HG03354 (cell line): Measurements from ENCODE around the gene LY6G6F.

Source experiments
- ATAC-seq: cut with Tn5 transposase; IDR thresholded peaks from one replicate; pipeline ENCODE4 v1.9.1; 2021; ENCODE audit warnings: mild to moderate bottlenecking; ENCODE audit not compliant: unreplicated experiment, poor library complexity, severe bottlenecking

LY6G6F gene

DNA sequence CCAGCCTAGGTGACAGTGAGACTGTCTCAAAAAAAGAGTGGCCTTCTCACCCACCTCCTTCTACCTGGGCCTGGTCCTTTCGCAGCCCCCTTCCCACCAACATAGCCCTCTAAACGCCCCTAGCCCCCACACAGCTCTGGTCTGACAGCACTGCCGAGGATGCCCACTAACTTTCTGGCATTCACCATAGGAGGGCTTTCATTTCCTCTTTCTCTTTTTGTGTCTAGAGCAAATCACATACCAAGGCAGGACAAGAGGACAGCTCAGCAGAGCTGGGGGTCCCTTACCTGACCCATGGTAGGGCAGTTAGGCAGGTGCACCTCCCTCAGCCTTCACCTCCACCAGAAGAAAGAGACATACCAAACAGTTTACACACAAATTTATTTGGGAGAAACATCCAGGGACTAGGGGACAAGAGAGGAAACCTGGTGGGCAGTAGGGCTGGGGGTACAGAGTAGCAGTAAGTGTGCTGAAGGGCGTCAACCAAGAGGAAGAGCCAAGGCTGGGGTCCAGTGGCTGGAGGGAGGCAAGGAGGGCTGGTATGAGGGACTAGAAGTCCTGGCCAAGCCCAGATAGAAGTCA, 30.3 kb upstream of the LY6G6F start:
- no peak for ATAC-seq

DNA sequence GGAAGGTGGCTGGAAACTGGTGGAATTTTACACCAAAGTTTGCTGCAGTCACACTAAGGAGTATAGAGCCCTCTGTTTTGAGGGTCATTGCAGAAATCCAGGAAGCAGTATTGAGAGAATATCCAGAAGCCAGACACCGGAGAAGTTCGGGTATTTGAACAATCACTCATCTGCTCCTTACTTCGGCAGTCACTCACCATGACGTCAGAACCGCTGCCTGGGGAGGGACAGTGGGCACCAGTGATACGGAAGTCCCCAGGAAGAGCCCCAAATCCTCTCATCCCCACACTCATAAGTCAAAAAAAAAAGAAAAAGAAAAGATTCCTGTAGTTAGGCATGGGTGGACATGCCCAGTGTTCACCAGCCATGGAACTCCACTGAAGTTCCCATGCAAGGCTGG, 29.8 kb upstream of the LY6G6F start:
- ATAC-seq, result no peak

- ATAC-seq, result no peak
Observed at GRCh38 chr6:31677955-31678354, 28.7 kb upstream of the LY6G6F start.

DNA sequence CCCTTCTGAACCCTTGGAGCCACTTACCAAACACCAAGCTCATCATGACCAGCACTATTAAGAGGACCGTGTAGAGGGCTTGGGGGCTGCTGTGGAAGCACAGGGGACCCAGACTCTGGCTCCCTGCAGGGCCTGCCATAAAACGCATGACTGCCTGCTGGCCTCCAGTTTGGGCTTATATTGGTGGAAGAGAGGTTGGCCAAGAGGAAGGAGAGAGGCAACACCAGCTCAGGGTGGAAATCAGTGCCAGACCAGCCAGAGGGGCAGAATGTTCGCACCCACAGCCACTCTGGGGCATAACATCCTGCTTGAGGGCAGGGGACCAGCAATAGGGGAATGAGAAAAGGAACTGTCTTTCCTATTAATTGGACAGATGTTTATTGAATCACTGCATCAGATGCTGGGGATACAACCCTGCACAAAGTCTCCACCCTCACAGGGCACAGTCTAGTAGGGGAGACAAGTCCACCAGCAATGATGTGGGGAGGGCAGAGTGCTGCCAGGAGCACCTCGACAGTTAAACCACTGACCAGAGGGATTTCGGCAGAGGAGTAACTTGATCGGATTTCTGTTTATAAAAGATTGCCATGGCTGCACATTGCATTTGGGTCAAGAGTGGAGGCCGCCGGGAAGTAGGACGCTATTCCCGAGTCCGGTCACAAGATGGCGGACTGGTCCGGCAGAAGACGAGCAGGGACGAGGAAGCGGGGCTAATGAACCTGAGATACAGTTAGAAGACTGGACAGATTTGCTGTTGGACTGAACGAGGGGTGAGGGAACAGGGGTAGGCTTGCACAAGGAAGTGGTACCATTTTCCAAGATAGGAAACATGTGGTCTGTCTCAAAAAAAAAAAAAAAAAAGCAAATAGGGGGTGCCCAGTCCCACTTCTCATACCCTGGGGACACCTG, 26.2 kb upstream of the LY6G6F start, which contains the start of gene LY6G5C:
Gene LY6G5C, minus strand, starts transcription at position 842 of the 909 bp plus-strand sequence. Its CDS starts 694 bp downstream, at position 148.
- peak; percentile 48 for ATAC-seq

- ATAC-seq, result peak; percentile 39
Observed at GRCh38 chr6:31681135-31681671, 25.5 kb upstream of the LY6G6F start.

GRCh38 chr6:31683591-31683990, 23.1 kb upstream of the LY6G6F start:
- ATAC-seq, result no peak

- no peak for ATAC-seq
Observed at GRCh38 chr6:31686483-31686882, 20.2 kb upstream of the LY6G6F start.

DNA sequence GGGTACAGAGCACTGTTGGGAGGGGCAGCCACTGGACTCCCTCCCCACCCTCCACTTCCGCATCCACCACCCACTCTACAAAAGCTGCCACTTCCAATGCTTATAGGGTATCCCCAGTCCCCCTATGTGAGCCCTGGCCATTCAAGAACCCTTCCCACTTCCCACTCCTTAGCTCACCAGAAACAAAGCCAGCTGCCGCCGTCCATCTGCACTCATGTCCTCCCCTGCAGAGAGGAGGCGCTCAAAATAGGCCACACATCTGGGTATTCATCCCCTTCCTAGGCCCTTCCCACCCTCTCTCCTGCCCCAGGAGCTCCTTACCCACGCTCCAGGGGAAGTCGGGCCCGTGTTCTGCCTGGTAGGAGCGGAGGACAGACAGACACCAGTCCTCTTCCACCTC, 19.3 kb upstream of the LY6G6F start:
- no peak for ATAC-seq

DNA sequence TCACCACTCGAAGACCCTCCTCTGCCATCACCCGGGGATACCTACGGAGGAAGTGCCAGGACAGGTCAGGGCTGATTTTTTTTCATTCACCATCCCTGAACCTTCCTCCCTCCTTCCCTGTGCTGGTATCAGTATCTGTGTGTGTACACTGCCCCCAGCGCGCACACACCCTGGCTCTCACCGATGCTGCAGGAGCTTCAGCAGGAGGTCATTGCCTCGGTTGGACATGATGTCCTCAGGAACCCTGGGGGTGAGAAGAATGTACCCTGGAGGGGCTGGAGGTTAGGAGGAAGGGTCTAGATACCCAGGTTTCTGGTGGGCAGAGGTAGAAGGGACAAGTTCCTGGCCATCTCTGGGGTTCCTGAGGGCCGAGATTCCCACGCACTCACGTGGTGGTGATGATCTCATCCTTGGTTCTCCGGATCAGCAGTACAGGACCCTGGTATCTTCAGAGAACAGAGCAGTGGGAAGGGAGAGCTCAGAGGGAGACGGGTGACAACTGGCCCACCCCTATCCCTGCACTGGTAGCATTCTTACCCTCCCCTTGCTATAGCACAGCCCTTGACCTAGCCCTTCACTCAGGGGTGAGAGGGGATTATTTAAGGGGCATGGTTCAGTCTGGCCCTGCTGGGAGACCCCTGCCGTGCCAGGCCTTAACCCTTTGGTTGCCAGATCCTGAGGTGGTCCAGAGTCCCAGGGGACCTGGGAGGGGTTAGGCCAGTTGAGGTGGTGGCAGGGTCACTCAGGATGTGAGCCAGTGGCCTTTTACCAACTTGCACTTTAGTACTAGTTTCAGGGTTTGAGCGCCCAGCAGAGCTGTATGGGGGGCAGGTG, 18.6 kb upstream of the LY6G6F start:
- ATAC-seq, result no peak

- no peak for ATAC-seq
Observed at GRCh38 chr6:31689249-31690110, 17.2 kb upstream of the LY6G6F start.

GRCh38 chr6:31690231-31691077, 16.2 kb upstream of the LY6G6F start:
- no peak for ATAC-seq

DNA sequence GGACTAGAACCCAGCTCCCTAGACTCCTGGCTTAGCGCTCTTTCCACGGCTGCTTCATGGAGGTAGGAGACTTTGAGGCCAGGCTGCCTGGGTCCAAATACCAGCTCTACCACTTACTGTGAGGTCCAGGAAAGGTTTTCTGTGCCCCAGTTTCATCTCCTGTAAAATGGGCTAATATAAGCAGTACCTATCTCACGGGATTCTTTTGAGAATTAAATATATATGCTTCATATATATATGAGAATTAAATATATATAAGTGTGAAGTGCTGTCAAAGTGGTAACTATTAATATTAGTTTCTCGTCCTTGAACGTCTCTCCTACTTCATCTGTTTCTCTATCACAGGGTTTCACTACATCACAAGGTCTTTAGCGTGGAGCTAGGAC, 15.6 kb upstream of the LY6G6F start:
- ATAC-seq, result no peak

- no peak for ATAC-seq
Observed at GRCh38 chr6:31691564-31692108, 15.0 kb upstream of the LY6G6F start.

GRCh38 chr6:31692353-31692752, 14.3 kb upstream of the LY6G6F start:
- no peak for ATAC-seq

DNA sequence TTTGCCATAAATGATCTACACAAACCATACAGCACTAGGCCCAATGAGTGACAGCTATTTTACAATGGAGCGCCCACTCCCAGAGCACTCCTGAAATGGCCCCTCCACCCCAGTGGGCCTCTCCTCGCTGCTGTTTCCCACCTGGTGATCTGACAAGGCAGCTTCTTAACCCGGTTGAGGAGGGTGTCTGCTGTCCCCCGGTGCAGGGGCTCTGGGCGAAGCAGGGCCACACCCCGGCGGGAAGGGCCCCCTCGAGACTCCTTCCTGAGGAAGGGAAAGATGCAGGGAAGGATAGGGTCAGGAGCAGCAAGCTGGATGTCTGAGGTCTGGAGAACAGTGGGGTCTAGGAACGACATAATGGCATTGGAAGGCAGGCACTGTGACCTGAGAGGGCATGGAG, 13.8 kb upstream of the LY6G6F start:
- ATAC-seq, result no peak

GRCh38 chr6:31693535-31693934, 13.1 kb upstream of the LY6G6F start:
- ATAC-seq, result no peak

- ATAC-seq, result no peak
Observed at GRCh38 chr6:31697555-31697954, 9.1 kb upstream of the LY6G6F start.

GRCh38 chr6:31700740-31701401, 5.8 kb upstream of the LY6G6F start:
- no peak for ATAC-seq
